NOMO-1 (cell line): ENCODE results near the gene S100P.
"Not testable (repeated sequence)": the region's sequence is repeated elsewhere in the genome, so short reads cannot be mapped to it uniquely, and the experiment has no call there.

ENCODE experiments used
- DNase-seq, 2 experiments: peaks; one replicate each; lab custom pipeline; 2025; ENCODE audit not compliant: unreplicated experiment in 2 of 2; lab: John Stamatoyannopoulos, UW

The S100P gene

DNA sequence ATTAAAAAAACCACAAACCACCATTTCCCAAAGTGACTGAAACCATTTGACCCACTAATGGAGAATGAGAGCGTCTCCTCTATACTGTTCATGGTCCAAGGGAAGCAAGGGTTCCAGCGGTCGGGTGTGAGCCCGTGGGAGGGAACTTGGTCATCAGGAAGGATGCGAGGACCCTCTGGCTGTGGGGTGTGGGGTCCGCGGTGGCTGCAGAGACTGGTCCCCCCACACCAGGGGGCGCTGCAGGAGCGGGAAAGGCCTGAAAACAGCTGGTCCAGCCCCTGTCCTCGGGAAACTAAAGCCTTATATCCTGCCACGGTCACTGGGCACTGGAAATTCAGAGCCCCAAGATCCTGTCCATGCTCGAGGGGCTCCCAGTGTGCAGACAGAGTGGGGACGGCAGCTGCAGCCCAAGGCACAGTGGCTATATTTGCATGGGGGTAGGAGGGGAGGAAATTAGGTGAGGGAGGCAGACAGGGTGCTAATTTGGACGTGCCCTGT is 26.6 kb downstream of the S100P start:
- DNase-seq = peak; percentile 38 to 43

DNA sequence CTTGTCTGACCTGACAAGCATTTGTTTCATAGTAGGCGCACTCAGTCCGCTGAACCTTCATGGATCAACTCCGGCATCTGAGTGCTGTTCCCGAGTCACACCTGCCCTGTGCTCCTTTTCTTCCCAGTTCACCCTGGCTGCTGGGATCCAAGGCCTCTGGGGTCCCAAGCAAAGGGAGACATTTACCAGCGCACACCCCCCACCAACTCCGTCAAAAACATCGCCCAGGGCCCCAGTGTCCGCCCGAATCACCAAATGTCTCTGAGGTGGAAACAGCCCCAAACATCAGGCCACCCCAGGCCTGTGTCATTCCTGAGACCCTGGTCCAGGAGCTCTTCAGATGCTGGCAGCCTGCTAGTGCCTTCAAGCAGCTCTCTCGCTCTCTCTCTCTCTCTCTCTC is 27.4 kb downstream of the S100P start:
- no peak for DNase-seq

DNA sequence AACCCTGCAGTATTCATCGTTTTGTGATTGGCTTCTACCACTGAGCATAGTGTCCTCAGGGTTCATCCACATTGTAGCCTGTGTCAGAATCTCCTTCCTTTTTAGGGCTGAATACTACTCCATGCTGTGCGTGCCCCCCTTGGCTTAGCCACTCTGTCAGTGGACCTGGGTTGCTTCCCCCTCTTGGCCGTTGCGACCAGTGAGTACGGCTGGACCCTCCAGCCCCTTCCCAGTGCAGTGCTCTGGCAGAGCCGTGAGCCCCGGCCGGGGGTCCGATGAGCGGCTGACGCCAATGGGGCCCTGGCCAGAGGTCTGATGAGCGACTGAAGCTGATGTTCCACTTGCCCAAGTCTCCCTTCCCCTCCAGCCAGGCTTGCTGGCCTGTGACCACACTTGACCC is 29.2 kb downstream of the S100P start:
- DNase-seq = no peak

DNA sequence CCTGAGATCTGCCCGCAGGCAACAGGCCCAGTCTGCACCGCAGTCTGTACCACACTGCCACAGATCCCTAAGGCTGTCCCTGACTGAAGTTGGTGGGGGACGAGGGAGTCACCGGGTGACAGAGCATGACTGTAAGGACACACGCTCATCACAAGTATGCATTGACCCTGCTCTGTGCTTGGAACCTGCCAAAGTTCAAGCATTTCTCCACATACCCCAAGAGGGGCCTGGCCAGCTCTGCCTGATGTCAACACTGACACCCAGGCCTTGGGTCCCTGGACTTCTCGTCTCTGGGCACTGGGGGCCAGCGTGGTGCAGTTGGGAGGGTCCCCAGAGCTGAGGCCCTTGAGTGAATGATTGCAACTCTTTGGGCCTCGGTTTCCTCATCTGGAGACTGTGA is 30.2 kb downstream of the S100P start:
- no peak for DNase-seq

DNA sequence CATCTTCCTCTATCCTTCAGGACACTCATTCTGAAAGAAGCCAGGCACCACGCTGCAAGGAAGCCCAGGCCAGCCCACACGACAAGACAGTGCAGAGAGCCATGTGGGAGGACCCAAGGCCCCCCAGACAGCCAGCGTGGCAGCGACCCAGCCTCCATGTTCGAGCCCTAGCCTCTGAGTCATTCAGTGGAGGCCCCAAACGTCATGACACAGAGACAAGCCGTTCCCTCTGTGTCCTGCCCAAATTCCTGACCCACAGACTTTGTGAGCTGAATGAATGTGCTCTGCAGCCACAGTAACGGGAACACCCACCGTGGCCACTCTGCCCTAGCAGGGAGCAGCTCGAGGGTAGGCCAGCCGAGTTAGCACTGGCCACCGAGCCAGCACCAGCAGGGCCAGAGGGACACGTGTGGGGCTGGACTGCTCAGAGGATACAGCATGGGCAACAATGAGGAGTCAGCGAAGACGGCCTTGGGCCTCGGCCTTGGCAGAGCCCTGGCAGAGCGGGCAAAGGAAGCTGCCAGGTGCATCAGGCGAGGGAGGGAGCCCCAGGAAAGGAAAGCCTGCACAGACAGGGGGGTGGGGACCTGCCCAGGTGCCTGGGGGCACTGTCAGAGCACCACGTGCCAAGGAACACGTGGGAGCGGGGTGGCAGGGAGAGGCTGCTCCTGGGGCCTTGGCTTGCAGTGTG is 30.9 kb downstream of the S100P start:
- DNase-seq = no peak

DNA sequence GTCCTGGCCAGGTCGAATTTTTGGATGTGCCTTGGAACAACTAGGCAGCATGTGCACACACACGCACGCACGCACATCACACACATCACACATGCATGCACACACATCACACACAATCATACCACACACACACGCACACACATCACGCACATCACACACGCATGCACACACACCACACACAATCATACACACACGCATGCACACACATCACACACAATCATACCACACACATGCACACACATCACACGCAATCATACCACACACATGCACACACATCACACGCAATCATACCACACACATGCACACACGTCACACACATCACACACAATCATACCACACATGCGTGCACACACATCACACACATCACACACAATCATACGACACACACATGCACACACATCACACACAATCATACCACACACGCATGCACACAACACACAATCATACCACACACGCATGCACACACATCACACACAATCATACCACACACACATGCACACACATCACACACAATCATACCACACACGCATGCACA is 31.8 kb downstream of the S100P start:
- not testable (repeated sequence) for DNase-seq

DNA sequence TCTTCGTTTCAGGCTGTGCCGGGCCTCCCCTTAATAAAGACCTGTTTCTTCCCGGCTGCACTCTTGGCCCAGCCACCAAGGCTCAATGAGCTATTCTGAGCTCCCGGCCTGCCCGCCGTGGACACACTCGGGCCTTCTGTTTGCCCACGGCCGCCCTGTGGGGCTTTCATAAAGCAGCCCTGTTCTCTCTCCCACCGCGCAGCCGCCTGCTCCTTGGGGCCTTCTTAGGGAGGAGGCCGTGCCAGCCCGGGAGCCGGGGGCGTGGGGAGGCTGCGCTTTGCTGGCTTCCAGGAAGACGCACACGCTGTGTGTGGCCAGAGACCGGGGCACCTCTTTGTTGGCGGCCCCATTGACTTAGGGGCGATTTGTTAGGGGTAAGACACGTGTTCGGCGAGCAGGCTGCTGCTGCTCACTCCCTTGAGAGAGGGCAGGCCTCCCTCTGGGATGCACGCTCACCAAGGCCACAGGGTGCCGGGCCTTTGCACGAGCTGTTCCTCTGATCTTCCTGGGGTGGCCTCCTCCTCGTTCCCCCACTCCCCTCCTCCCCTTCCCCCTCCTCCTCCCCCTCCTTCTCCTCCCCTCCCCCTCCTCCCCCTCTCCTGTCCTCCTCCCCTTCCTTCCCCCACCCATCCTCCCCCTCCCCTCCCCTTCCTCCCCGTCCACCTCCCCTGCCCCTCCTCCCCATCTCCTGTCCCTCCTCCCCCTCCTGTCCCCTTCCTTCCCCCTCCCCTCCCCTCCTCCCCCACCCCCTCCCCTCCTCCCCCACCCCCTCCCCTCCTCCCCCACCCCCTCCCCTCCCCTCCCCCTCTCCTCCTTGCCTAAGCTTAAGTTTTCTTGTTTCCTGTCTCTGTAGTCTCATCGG is 33.6 kb downstream of the S100P start:
- DNase-seq = no peak

DNA sequence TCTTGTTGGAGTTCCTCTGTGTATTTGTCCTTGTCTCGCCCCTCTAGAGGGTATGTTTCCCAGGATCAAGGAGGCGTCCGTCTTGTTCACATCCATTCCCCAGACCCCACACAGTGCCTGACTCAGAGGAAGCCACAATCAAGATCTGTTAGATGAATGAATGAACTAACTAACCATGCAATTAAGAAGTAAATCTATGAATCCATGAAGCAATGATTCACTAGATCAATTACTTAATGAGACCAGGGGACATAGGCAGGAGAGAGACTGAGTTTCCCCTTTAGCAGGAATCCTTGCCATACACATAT is 34.2 kb downstream of the S100P start:
- DNase-seq = no peak

DNA sequence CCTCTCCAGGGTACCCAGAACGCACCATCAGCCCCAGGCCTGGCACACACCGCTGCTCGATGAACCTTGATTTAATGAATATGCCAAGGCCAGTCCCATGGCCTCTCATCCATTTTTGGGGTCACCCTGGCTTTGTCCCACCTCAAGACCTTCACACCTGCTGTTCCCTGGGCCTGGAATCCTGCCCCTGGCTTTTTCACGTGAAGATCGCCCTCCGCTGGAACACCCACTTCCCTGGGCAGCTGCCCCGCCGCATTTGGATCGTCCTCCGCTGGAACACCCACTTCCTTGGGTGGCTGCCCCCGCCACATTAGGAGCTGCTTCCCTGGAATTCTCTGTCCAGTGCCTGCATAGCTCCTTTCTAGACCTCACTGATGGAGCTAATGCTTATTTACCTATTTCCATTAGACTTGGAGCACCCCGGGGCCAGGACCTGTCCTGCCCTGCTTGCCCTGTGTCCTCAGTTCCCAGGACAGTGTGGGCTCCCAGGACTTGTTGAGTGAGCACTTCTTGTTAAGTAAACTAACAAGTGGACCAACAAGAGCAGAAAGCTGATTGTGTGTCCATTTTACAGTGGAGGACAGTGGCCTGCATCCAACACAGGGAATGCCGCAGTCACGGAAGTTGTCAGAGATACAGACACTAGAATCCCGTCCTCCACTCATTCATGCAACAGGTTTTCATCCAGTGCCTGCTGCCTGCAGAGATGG is 34.8 kb downstream of the S100P start:
- DNase-seq = no peak

DNA sequence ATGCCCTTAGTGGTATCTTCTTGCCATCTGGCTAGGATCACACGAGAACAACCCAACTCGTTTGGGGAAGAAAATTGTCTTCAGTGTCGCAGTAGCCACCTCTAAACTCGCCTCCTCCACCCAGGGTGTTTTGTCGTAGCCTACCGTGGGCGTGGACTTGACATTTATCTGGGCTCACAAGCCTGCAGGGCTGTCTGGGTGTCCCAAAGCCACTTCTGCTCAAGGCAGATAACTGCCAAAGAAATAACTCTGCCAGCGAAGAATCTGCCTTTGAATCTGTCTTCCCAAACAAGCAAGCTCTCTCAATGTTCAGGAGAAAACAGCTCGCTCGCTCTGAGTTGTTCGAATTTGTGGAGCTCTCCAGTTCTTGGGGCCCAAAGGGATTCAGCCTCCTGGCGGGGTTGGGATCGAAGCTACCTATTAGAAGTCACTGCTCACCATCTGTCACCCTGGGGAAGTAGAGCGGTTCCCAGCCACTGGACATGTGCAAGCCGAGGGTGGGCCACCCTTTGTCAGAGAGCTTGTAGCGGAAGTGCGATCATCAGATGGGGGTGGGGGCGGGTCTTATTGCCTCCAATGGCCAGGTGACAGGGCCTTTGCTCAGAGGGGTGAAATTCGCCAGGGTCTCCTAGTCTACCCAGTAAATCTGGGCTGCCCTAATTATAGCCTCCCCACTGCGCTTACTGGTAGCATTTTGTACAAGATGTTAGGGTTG is 37.1 kb downstream of the S100P start:
- no peak for DNase-seq

DNA sequence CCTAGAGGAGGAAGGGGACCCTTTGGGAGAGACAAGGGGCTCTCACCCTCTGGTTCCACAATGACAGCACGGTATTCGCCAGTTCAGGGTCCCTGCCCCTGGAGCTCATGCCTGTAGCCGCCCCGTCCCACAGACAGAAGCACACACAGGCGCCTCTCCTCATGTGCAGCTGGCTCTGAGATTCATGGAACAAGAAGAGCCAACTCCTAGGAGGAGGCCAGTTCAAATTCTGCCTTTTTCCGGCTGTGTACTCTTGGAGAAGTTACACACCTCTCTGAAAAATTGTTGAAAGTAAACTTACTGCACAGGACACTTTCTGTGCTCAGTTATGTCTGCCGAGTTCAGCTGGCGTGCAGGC is 37.6 kb downstream of the S100P start:
- DNase-seq = no peak

DNA sequence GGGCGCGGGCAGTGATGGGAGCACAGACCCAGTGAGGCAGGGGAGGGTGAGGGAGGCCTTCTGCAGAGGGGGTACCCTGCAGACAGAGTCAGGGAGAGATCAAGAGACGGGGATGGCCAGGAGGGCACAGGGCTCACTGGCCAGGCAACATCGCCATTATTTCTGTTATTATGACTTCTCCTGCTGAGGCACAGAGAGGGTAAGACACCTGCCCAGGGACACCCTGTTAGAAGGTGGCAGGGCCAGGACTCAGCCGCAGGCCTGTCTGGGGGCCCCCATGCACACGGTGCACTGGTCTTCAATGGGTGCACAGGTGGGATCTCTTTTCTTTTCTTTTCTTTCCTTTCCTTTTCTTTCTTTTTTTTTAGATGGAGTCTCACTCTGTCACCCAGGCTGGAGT is 38.1 kb downstream of the S100P start:
- DNase-seq = no peak

DNA sequence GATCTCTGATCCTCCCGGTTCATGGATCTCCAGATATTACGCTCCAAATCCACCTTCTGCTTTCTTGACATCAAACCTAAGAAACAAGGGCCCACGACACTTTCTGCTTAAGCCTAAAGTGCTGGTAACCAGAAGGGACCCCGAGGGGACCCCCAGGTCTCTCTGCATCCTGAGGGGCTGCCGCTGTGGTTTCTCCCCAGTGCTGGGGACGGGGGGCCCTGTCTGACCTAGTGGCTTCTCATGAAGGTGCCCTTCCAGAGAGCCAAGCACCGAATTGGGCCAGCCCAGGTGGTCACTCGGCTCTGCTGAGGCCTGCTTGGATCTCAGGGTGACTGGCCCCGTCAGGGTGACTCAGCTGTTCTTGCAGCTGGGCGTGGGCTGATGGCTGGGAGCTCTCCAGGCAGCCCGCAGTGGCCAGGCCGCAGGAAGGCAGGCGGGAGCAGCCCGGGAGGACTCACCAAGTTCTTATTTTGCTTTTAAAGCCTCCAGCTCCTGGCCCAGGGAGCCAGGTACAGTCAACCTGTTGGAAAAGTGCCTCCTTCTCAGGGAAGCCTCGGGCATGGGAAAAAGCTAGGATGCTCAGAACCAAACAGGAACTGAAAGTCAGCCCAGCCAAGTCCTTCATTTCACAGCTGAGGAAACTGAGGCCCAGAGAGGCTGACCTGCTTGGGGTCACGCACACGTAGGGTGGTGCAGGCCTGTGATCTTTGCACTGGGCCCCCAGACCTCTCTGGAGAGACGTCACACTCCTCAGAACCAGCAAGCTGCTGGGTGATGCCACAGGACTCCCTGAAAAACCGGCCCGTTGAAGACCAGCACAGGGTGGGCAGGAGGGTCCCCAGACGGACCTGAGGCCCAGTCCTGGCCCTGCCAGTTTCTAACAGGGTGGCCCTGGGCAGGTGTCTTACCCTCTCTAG is 39.0 kb downstream of the S100P start:
- peak; percentile 34 to 41 for DNase-seq

DNA sequence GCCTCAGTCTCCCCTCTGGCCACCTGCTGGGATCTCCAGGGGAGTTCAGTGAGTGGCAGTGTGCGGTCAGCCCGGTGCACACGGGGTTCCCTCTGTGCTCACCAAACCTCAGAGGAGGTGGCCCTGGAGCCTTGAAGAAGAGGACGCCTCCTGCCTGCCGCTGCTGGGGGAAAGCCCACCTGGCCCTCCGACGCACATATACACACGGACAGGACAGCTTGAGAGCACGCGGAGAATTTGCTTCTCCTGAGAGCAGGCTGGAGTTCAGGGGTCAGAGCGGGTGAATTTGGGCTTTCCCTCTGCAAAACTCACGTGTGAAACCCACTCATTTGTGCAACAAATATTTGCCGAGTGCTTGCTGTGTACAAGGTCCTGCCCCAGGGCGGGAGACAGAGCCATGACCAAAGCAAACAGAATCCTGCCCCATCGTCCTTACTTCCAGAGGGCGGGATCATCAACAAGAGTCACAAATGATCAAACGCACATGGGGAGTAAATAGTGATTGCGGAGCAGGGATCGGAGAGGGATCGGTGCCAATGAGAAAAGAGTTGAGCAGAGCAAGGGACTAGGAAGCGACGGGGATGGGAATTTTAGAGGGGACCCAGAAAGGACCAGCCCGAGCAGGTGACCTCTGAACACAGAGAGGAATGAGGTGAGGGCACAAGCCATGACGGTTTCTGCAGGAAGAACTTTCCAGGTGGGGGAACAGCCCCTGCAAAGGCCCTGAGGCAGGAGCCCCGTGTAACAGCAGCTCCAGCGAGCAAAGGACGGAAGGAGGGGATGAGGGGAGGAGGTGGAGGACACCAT is 39.9 kb downstream of the S100P start:
- no peak for DNase-seq

DNA sequence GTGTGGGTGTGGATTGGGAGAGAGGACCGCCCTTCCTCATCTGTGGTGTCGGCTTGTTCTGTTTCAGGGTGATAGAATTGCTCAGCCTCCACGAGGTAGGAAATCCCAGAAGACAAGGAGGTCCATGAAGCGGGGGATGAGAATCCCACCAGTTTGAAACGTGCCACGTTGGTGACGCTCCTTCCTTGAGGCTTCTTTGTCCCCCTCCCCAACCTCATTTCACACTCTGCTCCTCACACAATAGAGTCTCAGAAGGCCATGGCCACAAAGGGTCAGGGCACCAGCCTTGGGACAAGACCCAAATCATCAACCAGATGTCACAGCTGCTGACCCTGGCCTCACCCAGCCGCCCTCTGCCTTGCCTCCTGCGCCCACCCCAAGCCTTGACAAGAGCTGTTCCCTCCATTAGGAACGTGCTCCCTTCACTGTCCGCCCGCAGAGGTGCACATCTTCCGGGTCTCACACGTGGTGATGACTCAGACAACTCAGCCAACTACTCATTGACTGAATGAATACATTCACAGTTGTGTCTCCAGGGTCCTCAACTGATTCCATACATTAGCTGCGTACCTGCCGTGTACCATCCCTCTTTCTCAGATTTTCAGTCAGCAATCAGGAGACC is 40.6 kb downstream of the S100P start:
- DNase-seq = no peak

DNA sequence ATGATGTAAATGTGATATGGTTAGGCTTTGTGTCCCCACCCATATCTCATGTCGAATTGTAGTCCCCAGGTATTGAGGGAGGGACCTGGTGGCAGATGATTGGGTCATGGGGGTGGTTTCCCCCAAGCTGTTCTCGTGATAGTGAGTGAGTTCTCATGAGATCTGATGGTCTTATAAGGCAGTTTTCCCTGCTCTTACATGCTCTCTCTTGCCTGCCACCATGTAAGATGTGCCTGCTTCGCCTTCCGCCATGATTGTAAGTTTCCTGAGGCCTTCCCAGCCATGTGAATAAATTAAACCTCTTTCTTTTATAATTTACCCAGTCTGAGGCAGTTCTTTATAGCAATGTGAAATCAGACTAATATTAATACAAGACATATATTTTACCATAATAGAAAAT is 46.2 kb downstream of the S100P start:
- no peak for DNase-seq

DNA sequence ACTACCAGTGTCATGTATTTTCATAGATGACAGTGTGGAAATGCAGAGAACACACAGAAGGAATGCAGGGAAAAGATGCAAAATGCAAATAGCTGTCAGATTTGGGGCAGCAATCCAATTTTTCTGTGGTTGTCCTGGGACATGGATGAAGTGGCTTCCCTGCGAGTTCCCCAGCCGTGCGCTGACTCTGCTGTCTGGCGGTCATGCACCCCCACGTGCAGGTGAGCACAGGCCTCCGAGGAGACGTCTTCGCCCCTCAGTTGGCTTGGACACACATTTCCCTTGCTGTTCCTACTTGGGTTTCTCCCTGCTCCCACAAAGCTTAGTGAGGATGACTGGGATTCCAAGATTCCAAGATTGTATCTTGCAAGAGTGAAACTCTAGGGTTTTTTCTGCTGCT is 46.7 kb downstream of the S100P start:
- no peak for DNase-seq

DNA sequence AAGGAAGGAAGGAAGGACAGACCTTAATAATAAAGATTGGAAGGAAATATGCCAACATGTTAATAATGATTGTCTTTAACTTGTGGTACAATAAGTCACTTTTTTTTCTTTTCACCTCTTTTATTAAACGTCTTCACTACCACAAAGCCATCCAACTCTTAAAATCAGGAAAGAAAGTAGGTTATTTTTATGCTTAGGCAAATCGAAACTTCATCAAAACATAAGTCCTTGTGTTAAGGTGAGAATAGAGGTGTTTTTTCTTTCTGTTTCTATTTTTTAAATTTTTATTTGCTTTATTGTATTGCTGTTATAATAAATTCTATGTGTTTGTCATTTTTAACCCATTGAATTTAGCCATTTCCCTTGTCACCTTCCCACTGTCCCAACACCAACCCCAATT is 48.8 kb downstream of the S100P start:
- no peak for DNase-seq

DNA sequence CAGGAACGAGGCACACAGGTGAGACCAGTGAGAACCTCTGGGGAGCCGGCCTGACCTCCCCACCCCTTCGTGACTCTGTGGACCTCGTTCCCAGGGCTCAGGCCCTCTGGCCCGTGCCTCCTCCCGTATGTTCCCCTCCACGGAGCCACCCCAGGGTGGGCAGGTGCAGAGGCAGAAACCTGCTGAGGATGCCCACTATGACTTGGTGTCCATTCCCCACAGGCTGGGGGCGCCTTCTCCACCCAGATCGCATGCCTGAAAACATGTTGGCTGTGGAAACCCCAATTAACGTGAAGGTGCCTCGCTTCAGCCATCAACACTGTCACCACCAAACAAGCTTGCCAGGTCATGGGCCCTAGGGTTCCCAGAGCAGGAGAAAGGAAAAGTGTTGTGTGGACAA is 49.3 kb downstream of the S100P start:
- DNase-seq = no peak
